Activated B cell treated with CpG ODN at 0.5 μM for 24 hours (primary cell): ENCODE data around the gene TEX13D. TPM values are rescaled to one million over a fixed set of nuclear protein-coding genes. Genes with fewer than 3 reads are reported as not detected.

Experiments used
- ATAC-seq: fragments of 200-7000 bp; cut with Tn5 transposase; one replicate; pipeline ENCODE4 v1.10.0; 2021; ENCODE audit warnings: low read depth, mild to moderate bottlenecking, moderate library complexity
- CTCF ChIA-PET: fragments of 350-600 bp; sonication (Branson Sonifier 250); formaldehyde crosslinking; loops from one replicate; lab custom pipeline; 2021; ENCODE audit warnings: antibody characterized with exemption; lab: Charles Lee
- POLR2A ChIA-PET: fragments of 350-600 bp; sonication (Branson Sonifier 250); formaldehyde crosslinking; loops from one replicate; lab custom pipeline; 2021; ENCODE audit warnings: antibody characterized with exemption; lab: Charles Lee
- DNase-seq: peaks from one replicate; pipeline ENCODE4 v3.0.0; 2022
- H3K27ac Mint-ChIP-seq: one replicate; pipeline ENCODE4 v1.8.0; 2020; ENCODE audit warnings: mixed read lengths
- H3K27me3 Mint-ChIP-seq: one replicate; pipeline ENCODE4 v1.8.0; 2021; ENCODE audit warnings: mixed read lengths
- H3K36me3 Mint-ChIP-seq: one replicate; pipeline ENCODE4 v1.8.0; 2021; ENCODE audit warnings: low read depth, mixed read lengths
- H3K4me1 Mint-ChIP-seq: one replicate; pipeline ENCODE4 v1.8.0; 2021; ENCODE audit warnings: mixed read lengths
- H3K4me3 Mint-ChIP-seq: one replicate; pipeline ENCODE4 v1.8.0; 2020; ENCODE audit warnings: mild to moderate bottlenecking, mixed read lengths
- H3K9me3 Mint-ChIP-seq: one replicate; pipeline ENCODE4 v1.8.0; 2020; ENCODE audit warnings: mixed read lengths
- intact Hi-C: fragments of 100-400 bp; cut with micrococcal nuclease; formaldehyde crosslinking; loops from one replicate; pipeline ENCODE4 v1.15.1; 2024
- total RNA-seq: library from RNA; stranded (reverse); gene quantifications from 2 replicates; pipeline ENCODE4 v1.2.3, GENCODE V29; 2022
- TF ChIP-seq, protein P1 (sequence below): fragments of 200-600 bp; IDR thresholded peaks from one replicate; pipeline ENCODE4 v1.8.0; 2022; ENCODE audit warnings: antibody characterized with exemption, mild to moderate bottlenecking

The TEX13D gene
- total RNA-seq, 1 donor from 2014 or later: not detected

GRCh38 chrX:124344246-124344645, 11.8 kb downstream of the TEX13D start:
- TF ChIP-seq, protein P1, sequence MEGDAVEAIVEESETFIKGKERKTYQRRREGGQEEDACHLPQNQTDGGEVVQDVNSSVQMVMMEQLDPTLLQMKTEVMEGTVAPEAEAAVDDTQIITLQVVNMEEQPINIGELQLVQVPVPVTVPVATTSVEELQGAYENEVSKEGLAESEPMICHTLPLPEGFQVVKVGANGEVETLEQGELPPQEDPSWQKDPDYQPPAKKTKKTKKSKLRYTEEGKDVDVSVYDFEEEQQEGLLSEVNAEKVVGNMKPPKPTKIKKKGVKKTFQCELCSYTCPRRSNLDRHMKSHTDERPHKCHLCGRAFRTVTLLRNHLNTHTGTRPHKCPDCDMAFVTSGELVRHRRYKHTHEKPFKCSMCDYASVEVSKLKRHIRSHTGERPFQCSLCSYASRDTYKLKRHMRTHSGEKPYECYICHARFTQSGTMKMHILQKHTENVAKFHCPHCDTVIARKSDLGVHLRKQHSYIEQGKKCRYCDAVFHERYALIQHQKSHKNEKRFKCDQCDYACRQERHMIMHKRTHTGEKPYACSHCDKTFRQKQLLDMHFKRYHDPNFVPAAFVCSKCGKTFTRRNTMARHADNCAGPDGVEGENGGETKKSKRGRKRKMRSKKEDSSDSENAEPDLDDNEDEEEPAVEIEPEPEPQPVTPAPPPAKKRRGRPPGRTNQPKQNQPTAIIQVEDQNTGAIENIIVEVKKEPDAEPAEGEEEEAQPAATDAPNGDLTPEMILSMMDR: no peak
- H3K9me3 Mint-ChIP-seq: no peaks in the 10 kb centered on the region
- DNase-seq: no peak
- H3K36me3 Mint-ChIP-seq: no peaks in the 10 kb centered on the region
- ChIA-PET CTCF (no interaction called here), POLR2A (no interaction called here)
- ATAC-seq: no peak
- no peaks in the 10 kb centered on the region for H3K4me1 Mint-ChIP-seq
- no peak overlapping the region for H3K4me3 Mint-ChIP-seq
- intact Hi-C loops: no loop called here
- H3K27ac Mint-ChIP-seq: no peak overlapping the region
- H3K27me3 Mint-ChIP-seq: peaks cover 4% of the 10 kb centered on the region

GRCh38 chrX:124346117-124346876, 13.8 kb downstream of the TEX13D start, which contains the start of gene SH2D1A:
Gene SH2D1A, plus strand, starts transcription at chrX:124346563. Its CDS starts 80 bp downstream, at chrX:124346643.
- no peaks in the 10 kb centered on the region for H3K4me1 Mint-ChIP-seq
- POLR2A ChIA-PET: no interaction called here
- H3K36me3 Mint-ChIP-seq: no peaks in the 10 kb centered on the region
- peaks cover 4% of the 10 kb centered on the region for H3K27me3 Mint-ChIP-seq
- no peaks in the 10 kb centered on the region for H3K9me3 Mint-ChIP-seq
- no peak within 1 kb of the TSS for H3K27ac Mint-ChIP-seq
- DNase-seq: no peak
- TF ChIP-seq, protein P1: no peak
- intact Hi-C loops: no loop called here
- H3K4me3 Mint-ChIP-seq: no peak within 1 kb of the TSS
- no peak for ATAC-seq
- CTCF ChIA-PET: no interaction called here

GRCh38 chrX:124346877-124347241, 14.4 kb downstream of the TEX13D start:
- no peaks in the 10 kb centered on the region for H3K36me3 Mint-ChIP-seq
- H3K4me1 Mint-ChIP-seq: no peaks in the 10 kb centered on the region
- H3K27ac Mint-ChIP-seq: no peak overlapping the region
- intact Hi-C loops: no loop called here
- DNase-seq (no peak), ATAC-seq (no peak)
- H3K27me3 Mint-ChIP-seq: no peaks in the 10 kb centered on the region
- no peaks in the 10 kb centered on the region for H3K9me3 Mint-ChIP-seq
- TF ChIP-seq, protein P1: no peak
- ChIA-PET CTCF (no interaction called here), POLR2A (no interaction called here)
- no peak overlapping the region for H3K4me3 Mint-ChIP-seq

DNA sequence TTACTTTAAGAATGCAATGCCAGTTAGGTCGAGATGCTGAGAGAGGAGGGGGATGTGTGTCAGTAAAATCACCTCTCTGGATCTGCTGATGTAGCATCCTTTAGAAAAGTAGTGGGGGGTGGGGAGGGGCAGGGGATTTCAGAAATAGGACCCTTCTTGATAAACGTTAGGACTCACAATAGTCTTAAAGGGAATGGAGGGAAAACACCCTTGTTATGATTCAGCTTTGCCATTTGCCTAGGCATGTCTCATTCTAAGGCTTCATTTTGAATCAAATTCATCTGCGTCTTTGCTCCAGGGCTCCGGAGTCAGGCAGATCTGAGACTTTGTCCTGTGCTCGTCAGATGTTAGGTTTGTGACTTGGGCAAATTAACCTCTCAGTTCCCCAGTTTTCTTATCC, 14.8 kb downstream of the TEX13D start:
- H3K36me3 Mint-ChIP-seq: no peaks in the 10 kb centered on the region
- POLR2A ChIA-PET: no interaction called here
- intact Hi-C loops: no loop called here
- ATAC-seq (no peak), DNase-seq (no peak)
- no peak overlapping the region for H3K4me3 Mint-ChIP-seq
- TF ChIP-seq, protein P1: no peak
- CTCF ChIA-PET: no interaction called here
- H3K4me1 Mint-ChIP-seq: no peaks in the 10 kb centered on the region
- no peaks in the 10 kb centered on the region for H3K27me3 Mint-ChIP-seq
- no peak overlapping the region for H3K27ac Mint-ChIP-seq
- H3K9me3 Mint-ChIP-seq: no peaks in the 10 kb centered on the region

DNA sequence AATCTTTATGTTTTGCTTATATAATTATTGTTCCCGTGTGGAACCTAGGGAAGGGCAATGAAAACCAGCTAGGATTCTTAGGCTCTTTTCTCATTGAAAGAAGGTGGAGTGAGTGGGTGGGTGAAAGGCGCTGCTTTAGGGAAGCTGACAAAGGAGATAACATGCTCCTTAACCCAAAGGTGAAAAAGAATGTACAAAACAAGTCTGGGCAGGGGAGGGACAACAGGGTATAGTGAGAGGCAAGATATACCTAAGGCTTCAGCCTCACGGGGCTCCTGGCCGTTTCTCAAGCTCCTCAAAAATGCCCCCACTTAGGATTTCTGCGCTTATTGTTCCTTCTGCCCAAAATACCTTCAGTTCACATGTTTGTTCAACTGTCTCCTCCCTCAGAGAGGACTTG, 15.7 kb downstream of the TEX13D start:
- no peaks in the 10 kb centered on the region for H3K4me1 Mint-ChIP-seq
- DNase-seq (no peak), ATAC-seq (no peak)
- H3K9me3 Mint-ChIP-seq: no peaks in the 10 kb centered on the region
- no peak overlapping the region for H3K27ac Mint-ChIP-seq
- no peaks in the 10 kb centered on the region for H3K36me3 Mint-ChIP-seq
- H3K4me3 Mint-ChIP-seq: no peak overlapping the region
- POLR2A ChIA-PET: no interaction called here
- intact Hi-C loops: no loop called here
- H3K27me3 Mint-ChIP-seq: no peaks in the 10 kb centered on the region
- CTCF ChIA-PET: no interaction called here
- TF ChIP-seq, protein P1: no peak
